Mesodermal cell (in vitro differentiated cells): Measurements from ENCODE around the gene CDCA7L.

Experiments
- H3K27ac ChIP-seq: 2 replicates; pipeline ENCODE4 v1.7.0; 2013; ENCODE audit warnings: mild to moderate bottlenecking, low read depth, low read length, moderate library complexity; ENCODE audit not compliant: severe bottlenecking
- H3K36me3 ChIP-seq: 2 replicates; pipeline ENCODE4 v1.7.1; 2013; ENCODE audit warnings: mild to moderate bottlenecking, low read length, moderate library complexity; ENCODE audit not compliant: control insufficient read depth, insufficient read depth
- H3K4me1 ChIP-seq: one replicate; pipeline ENCODE4 v1.7.1; 2013; ENCODE audit warnings: mild to moderate bottlenecking, low read length; ENCODE audit not compliant: insufficient read depth, control insufficient read depth, poor library complexity, severe bottlenecking
- H3K4me3 ChIP-seq: 2 replicates; pipeline ENCODE4 v1.7.0; 2013; ENCODE audit warnings: low read length, control low read depth, mild to moderate bottlenecking; ENCODE audit not compliant: insufficient read depth, poor library complexity, severe bottlenecking; ENCODE audit errors: extremely low read depth
- H3K9me3 ChIP-seq: 2 replicates; pipeline ENCODE4 v1.7.1; 2013; ENCODE audit warnings: mild to moderate bottlenecking, low read length, moderate library complexity; ENCODE audit not compliant: control insufficient read depth
- WGBS, 2 experiments: methylation state at CpG; one replicate each; pipeline ENCODE4 v1.1.5; 2013; ENCODE audit warnings: missing lambda C conversion rate in 2 of 2; ENCODE audit not compliant: insufficient coverage in 2 of 2; 5-methylcytosine and 5-hydroxymethylcytosine counted together

The CDCA7L gene

GRCh38 chr7:21926448-21926847 lies 19.3 kb downstream of the CDCA7L start:
- H3K36me3 ChIP-seq = no peaks in the 10 kb centered on the region
- H3K27ac ChIP-seq = no peak overlapping the region
- no peak overlapping the region for H3K4me3 ChIP-seq
- 83 to 86% methylated on average over 1 of the region's 1 CpG for WGBS, 2 experiments
- H3K4me1 ChIP-seq = no peaks in the 10 kb centered on the region
- no peaks in the 10 kb centered on the region for H3K9me3 ChIP-seq

GRCh38 chr7:21923658-21924057 lies 22.0 kb downstream of the CDCA7L start:
- Histone ChIP-seq H3K27ac (no peak overlapping the region), H3K9me3 (no peaks in the 10 kb centered on the region), H3K36me3 (no peaks in the 10 kb centered on the region), H3K4me3 (no peak overlapping the region), H3K4me1 (no peaks in the 10 kb centered on the region)
- WGBS, 2 experiments = 25 to 40% methylated on average over 1 of the region's 2 CpGs

GRCh38 chr7:21922605-21923004 lies 23.1 kb downstream of the CDCA7L start:
- 86 to 100% methylated on average over 4 of the region's 5 CpGs for WGBS, 2 experiments
- H3K4me3 ChIP-seq = no peak overlapping the region

GRCh38 chr7:21920936-21921335 lies 24.8 kb downstream of the CDCA7L start:
- no peaks in the 10 kb centered on the region for H3K9me3 ChIP-seq
- no peak overlapping the region for H3K4me3 ChIP-seq
- H3K36me3 ChIP-seq = peaks cover under 1% of the 10 kb centered on the region
- WGBS, 2 experiments = 48% methylated on average over 3 of the region's 3 CpGs; no CpG with 5 or more reads in 1 of the 2 experiments
- no peaks in the 10 kb centered on the region for H3K4me1 ChIP-seq
- H3K27ac ChIP-seq = no peak overlapping the region

More at GRCh38 chr7:21922605-21923004, 23.1 kb downstream of the CDCA7L start:
- Histone ChIP-seq H3K36me3 (no peaks in the 10 kb centered on the region), H3K27ac (no peak overlapping the region), H3K4me1 (no peaks in the 10 kb centered on the region), H3K9me3 (no peaks in the 10 kb centered on the region)

GRCh38 chr7:21918216-21918615 lies 27.5 kb downstream of the CDCA7L start:
- H3K4me3 ChIP-seq = no peak overlapping the region
- H3K27ac ChIP-seq = no peak overlapping the region

GRCh38 chr7:21916629-21917028 lies 29.1 kb downstream of the CDCA7L start:
- H3K4me3 ChIP-seq = no peak overlapping the region
- H3K4me1 ChIP-seq = no peaks in the 10 kb centered on the region
- 84 to 88% methylated on average over 3 of the region's 5 CpGs for WGBS, 2 experiments
- no peaks in the 10 kb centered on the region for H3K9me3 ChIP-seq
- H3K36me3 ChIP-seq = peaks cover 3% of the 10 kb centered on the region
- H3K27ac ChIP-seq = no peak overlapping the region

More at GRCh38 chr7:21918216-21918615, 27.5 kb downstream of the CDCA7L start:
- no peaks in the 10 kb centered on the region for H3K4me1 ChIP-seq
- peaks cover 3% of the 10 kb centered on the region for H3K36me3 ChIP-seq
- no CpG with 5 or more reads among the region's 2 CpGs for WGBS, 2 experiments
- H3K9me3 ChIP-seq = no peaks in the 10 kb centered on the region

GRCh38 chr7:21916176-21916575 lies 29.5 kb downstream of the CDCA7L start:
- Histone ChIP-seq H3K4me1 (no peaks in the 10 kb centered on the region), H3K9me3 (no peaks in the 10 kb centered on the region), H3K4me3 (no peak overlapping the region), H3K27ac (no peak overlapping the region), H3K36me3 (peaks cover 3% of the 10 kb centered on the region)
- WGBS, 2 experiments = 87 to 100% methylated on average over 2 to 6 of the region's 7 CpGs

- Histone ChIP-seq H3K36me3 (peaks cover 3% of the 10 kb centered on the region), H3K27ac (no peak overlapping the region), H3K4me3 (no peak overlapping the region), H3K4me1 (no peaks in the 10 kb centered on the region), H3K9me3 (no peaks in the 10 kb centered on the region)
- WGBS, 2 experiments = 89% methylated on average over 3 of the region's 3 CpGs
Observed at GRCh38 chr7:21915140-21915539, 30.6 kb downstream of the CDCA7L start.

GRCh38 chr7:21914671-21915070 lies 31.0 kb downstream of the CDCA7L start:
- H3K27ac ChIP-seq = no peak overlapping the region
- H3K4me3 ChIP-seq = no peak overlapping the region
- H3K4me1 ChIP-seq = no peaks in the 10 kb centered on the region
- H3K36me3 ChIP-seq = peaks cover 3% of the 10 kb centered on the region
- 94 to 99% methylated on average over 4 to 5 of the region's 5 CpGs for WGBS, 2 experiments
- no peaks in the 10 kb centered on the region for H3K9me3 ChIP-seq

GRCh38 chr7:21912931-21913780 lies 32.5 kb downstream of the CDCA7L start:
- H3K36me3 ChIP-seq = peaks cover 3% of the 10 kb centered on the region
- no peaks in the 10 kb centered on the region for H3K4me1 ChIP-seq
- H3K9me3 ChIP-seq = no peaks in the 10 kb centered on the region
- no peak overlapping the region for H3K4me3 ChIP-seq
- 88 to 94% methylated on average over 4 of the region's 8 CpGs for WGBS, 2 experiments
- no peak overlapping the region for H3K27ac ChIP-seq

- H3K27ac ChIP-seq = no peak overlapping the region
- peaks cover 3% of the 10 kb centered on the region for H3K36me3 ChIP-seq
- H3K4me3 ChIP-seq = no peak overlapping the region
- H3K4me1 ChIP-seq = no peaks in the 10 kb centered on the region
- H3K9me3 ChIP-seq = no peaks in the 10 kb centered on the region
- 88 to 100% methylated on average over 4 to 5 of the region's 7 CpGs for WGBS, 2 experiments
Observed at GRCh38 chr7:21912305-21912704, 33.4 kb downstream of the CDCA7L start.
